HG03095 (cell line): ENCODE results near the gene GLT1D1.

Source experiments
- ATAC-seq: cut with Tn5 transposase; IDR thresholded peaks from one replicate; pipeline ENCODE4 v1.9.1; 2021; ENCODE audit warnings: moderate library complexity; ENCODE audit not compliant: unreplicated experiment

Gene GLT1D1

GRCh38 chr12:128853600-128854197 is 421 bp downstream of the GLT1D1 start:
- no peak for ATAC-seq

- ATAC-seq = no peak
Measured at GRCh38 chr12:128856035-128856790, 2.9 kb downstream of the GLT1D1 start.

GRCh38 chr12:128856791-128857078 is 3.5 kb downstream of the GLT1D1 start:
- ATAC-seq = no peak

- ATAC-seq = no peak
Measured at GRCh38 chr12:128857133-128857763, 4.0 kb downstream of the GLT1D1 start.

- no peak for ATAC-seq
Measured at GRCh38 chr12:128859311-128859710, 6.0 kb downstream of the GLT1D1 start.

- ATAC-seq = no peak
Measured at GRCh38 chr12:128861226-128862016, 8.1 kb downstream of the GLT1D1 start.

- ATAC-seq = no peak
Measured at GRCh38 chr12:128863957-128864356, 10.7 kb downstream of the GLT1D1 start.

GRCh38 chr12:128864516-128865186 is 11.4 kb downstream of the GLT1D1 start:
- no peak for ATAC-seq

GRCh38 chr12:128867466-128867865 is 14.2 kb downstream of the GLT1D1 start:
- ATAC-seq = no peak

- no peak for ATAC-seq
Measured at GRCh38 chr12:128871516-128871892, 18.2 kb downstream of the GLT1D1 start.

GRCh38 chr12:128872303-128872702 is 19.0 kb downstream of the GLT1D1 start:
- no peak for ATAC-seq

GRCh38 chr12:128876559-128876958 is 23.3 kb downstream of the GLT1D1 start:
- ATAC-seq = no peak

- no peak for ATAC-seq
Measured at GRCh38 chr12:128879898-128880764, 26.9 kb downstream of the GLT1D1 start.

- no peak for ATAC-seq
Measured at GRCh38 chr12:128891856-128892255, 38.6 kb downstream of the GLT1D1 start.

GRCh38 chr12:128903236-128903635 is 50.0 kb downstream of the GLT1D1 start:
- no peak for ATAC-seq

GRCh38 chr12:128905003-128905544 is 51.8 kb downstream of the GLT1D1 start:
- ATAC-seq = no peak

- ATAC-seq = no peak
Measured at GRCh38 chr12:128906485-128907137, 53.3 kb downstream of the GLT1D1 start.

GRCh38 chr12:128908254-128908653 is 55.0 kb downstream of the GLT1D1 start:
- ATAC-seq = no peak

- ATAC-seq = no peak
Measured at GRCh38 chr12:128909653-128910052, 56.4 kb downstream of the GLT1D1 start.
